ENCODE data around the gene MIA3.

GRCh38 chr1:222691016-222691415 is 73.1 kb downstream of the MIA3 start:
- TF ChIP-seq CTCF (IDR thresholded peaks at IDR 0.05; ENCODE audit: low read depth, low read length, poor library complexity, severe bottlenecking): no peak
- TF ChIP-seq EZH2phosphoT487 (IDR thresholded peaks at IDR 0.05; ENCODE audit: borderline replicate concordance, low read length): no peak
